GM10248 (cell line): Measurements from ENCODE around the gene CEP97.

Source experiments
- CTCF ChIA-PET: fragments of 300-600 bp; sonication (Branson Sonifier 250); formaldehyde crosslinking; extraction: SDS; loops from one replicate; lab custom pipeline; 2021; ENCODE audit warnings: antibody characterized with exemption; lab: Yijun Ruan, JAX
- POLR2A ChIA-PET: fragments of 350-650 bp; sonication (Branson Sonifier 250); formaldehyde crosslinking; extraction: SDS; loops from one replicate; lab custom pipeline; 2020; ENCODE audit warnings: antibody characterized with exemption; lab: Yijun Ruan, JAX
- DNase-seq: peaks from one replicate; pipeline ENCODE4 v3.0.0; 2012; ENCODE audit errors: extremely low spot score
- CTCF ChIP-seq: IDR thresholded peaks from 2 replicates; pipeline ENCODE4 v1.5.1; 2012; ENCODE audit warnings: mild to moderate bottlenecking, low read depth; ENCODE audit errors: extremely low read depth, missing control alignments, control extremely low read depth

Gene CEP97

GRCh38 chr3:101813817-101814440, 89.5 kb downstream of the CEP97 start:
- POLR2A ChIA-PET = interaction anchor here (0.6 kb wide), 1 partner anchor 35 kb away, joined by 4 read pairs; the partner anchor contains the start of gene NFKBIZ
- CTCF ChIA-PET = interaction anchor here (0.7 to 16.3 kb wide), 36 partner anchors 9 to 424 kb away, joined by 3 to 443 read pairs (median 4); partner anchors contain the start of genes CEP97, NFKBIZ and NXPE3
- TF ChIP-seq CTCF = peak; percentile 56
- peak; percentile 27 for DNase-seq

- no peak for DNase-seq
- TF ChIP-seq CTCF = no peak
- CTCF ChIA-PET = interaction anchor here (0.9 to 16.3 kb wide), 24 partner anchors 8 to 423 kb away, joined by 3 to 443 read pairs (median 4); partner anchors contain the start of genes CEP97 and NXPE3
- POLR2A ChIA-PET = no interaction called here
Observed at GRCh38 chr3:101814835-101815234, 90.4 kb downstream of the CEP97 start.

- no peak for TF ChIP-seq CTCF
- ChIA-PET CTCF (interaction anchor here (0.6 to 3.1 kb wide), 9 partner anchors 8 to 413 kb away, joined by 3 to 24 read pairs (median 7); no protein-coding TSS in a partner anchor), POLR2A (interaction anchor here (0.9 to 3.0 kb wide), 2 partner anchors 11 to 33 kb away, joined by 5 to 10 read pairs; partner anchors contain the start of gene NFKBIZ)
- DNase-seq = no peak
Observed at GRCh38 chr3:101816215-101817149, 92.1 kb downstream of the CEP97 start.

GRCh38 chr3:101817992-101818391, 93.6 kb downstream of the CEP97 start:
- DNase-seq = peak; percentile 21
- ChIA-PET CTCF (interaction anchor here (1.1 to 3.1 kb wide), 11 partner anchors 10 to 412 kb away, joined by 3 to 24 read pairs (median 5); no protein-coding TSS in a partner anchor), POLR2A (interaction anchor here (3.0 kb wide), 1 partner anchor 31 kb away, joined by 10 read pairs; the partner anchor contains the start of gene NFKBIZ)
- no peak for TF ChIP-seq CTCF

- CTCF ChIA-PET = interaction anchor here (1.3 to 5.7 kb wide), 4 partner anchors 9 to 405 kb away, joined by 6 to 67 read pairs (median 10); no protein-coding TSS in a partner anchor
- no peak for TF ChIP-seq CTCF
- no peak for DNase-seq
- POLR2A ChIA-PET = interaction anchor here (1.2 kb wide), 1 partner anchor 30 kb away, joined by 3 read pairs; the partner anchor contains the start of gene NFKBIZ
Observed at GRCh38 chr3:101819649-101820206, 95.3 kb downstream of the CEP97 start.
